ENCODE data around the gene KHDRBS1. TPM values are rescaled to one million over a fixed set of nuclear protein-coding genes. Genes with fewer than 3 reads are reported as not detected.

Gene KHDRBS1
- total and polyA plus RNA-seq, 7 donors, result 58.0 to 83.7 (median 72.0) TPM

DNA sequence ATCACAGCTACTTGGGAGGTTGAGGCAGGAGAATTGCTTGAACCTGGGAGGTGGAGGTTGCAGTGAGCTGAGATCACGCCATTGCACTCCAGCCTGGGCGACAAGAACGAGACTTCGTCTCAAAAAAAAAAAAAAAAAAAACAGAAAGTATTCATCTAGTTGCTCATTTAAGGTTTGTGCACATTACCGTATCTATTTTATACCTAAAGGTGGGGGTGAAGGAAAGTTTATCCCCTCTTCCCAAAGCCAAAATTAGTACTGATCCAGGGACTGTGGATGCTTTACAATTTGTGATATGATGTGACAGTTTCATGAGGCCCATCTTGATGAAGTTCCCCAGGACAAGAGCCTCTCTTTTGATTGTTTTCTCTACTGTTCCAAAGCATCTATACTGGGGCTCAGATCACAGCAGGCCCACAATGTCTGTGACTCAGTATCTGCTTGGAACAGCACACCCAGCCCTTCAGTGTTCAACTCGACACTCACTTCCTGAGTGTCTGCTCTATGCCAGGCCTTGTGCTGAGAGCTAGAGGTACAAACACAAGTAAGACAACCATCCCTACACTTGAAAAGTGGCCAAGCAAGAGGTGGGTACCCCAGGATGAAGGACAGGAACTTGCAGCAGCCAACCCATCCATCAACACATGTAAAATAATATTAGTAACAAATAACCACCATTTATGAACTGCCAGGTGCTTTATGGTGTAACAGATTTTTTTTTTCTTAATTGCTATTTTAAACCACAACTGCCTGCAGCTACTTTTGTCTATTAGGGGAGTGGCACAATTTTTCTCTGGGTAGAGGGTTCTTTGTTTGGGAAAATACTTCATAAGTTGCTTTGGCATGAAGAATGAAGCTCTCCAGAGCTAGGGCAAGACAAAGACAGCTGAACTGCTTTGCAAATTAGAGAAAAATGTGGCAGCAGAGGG is 29.0 kb upstream of the KHDRBS1 start:
- no peak for DNase-seq
- peak overlapping the region; percentile 55 to 77 (median 64) for H3K27ac ChIP-seq
- peaks cover 0 to 18% (median 12%) of the 10 kb centered on the region in 4 donors for H3K4me1 ChIP-seq
- no peaks in the 10 kb centered on the region for H3K9me3 ChIP-seq
- intact Hi-C loops (cut with DNase I), result loop anchor here (5.0 kb wide), 1 partner anchor 78 kb away; no protein-coding TSS in a partner anchor
- H3K36me3 ChIP-seq, result no peaks in the 10 kb centered on the region
- peak overlapping the region in 1 of 4 donors; percentile 0 for H3K4me3 ChIP-seq
- TF ChIP-seq, protein P1, sequence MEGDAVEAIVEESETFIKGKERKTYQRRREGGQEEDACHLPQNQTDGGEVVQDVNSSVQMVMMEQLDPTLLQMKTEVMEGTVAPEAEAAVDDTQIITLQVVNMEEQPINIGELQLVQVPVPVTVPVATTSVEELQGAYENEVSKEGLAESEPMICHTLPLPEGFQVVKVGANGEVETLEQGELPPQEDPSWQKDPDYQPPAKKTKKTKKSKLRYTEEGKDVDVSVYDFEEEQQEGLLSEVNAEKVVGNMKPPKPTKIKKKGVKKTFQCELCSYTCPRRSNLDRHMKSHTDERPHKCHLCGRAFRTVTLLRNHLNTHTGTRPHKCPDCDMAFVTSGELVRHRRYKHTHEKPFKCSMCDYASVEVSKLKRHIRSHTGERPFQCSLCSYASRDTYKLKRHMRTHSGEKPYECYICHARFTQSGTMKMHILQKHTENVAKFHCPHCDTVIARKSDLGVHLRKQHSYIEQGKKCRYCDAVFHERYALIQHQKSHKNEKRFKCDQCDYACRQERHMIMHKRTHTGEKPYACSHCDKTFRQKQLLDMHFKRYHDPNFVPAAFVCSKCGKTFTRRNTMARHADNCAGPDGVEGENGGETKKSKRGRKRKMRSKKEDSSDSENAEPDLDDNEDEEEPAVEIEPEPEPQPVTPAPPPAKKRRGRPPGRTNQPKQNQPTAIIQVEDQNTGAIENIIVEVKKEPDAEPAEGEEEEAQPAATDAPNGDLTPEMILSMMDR (IDR thresholded peaks at IDR 0.05), result no peak
- TF ChIP-seq POLR2AphosphoS5 (IDR thresholded peaks at IDR 0.05) (no peak), EP300 (IDR thresholded peaks at IDR 0.05) (no peak), POLR2A (IDR thresholded peaks at IDR 0.05) (no peak)
- H3K27me3 ChIP-seq, result no peaks in the 10 kb centered on the region
- 85 to 91% methylated on average over 6 of the region's 6 CpGs for WGBS, 2 donors

DNA sequence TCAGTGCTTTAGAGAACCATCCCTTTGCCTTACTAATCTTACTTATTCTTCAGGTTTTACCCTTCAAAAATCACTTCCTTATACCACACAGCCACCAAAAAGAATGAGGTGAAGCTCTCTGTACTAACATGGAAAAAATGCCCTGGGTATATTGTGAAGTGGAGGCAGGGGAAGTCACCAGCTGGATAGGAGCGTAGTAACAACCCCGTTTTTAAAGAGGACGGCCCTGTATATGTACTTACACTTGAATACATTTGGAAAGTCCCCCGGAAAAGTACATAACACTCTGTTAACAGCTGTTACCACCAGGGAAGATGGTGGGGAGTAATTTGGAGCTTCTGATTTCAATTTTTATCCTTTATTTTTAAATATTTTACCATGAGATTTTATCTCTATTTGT is 28.2 kb upstream of the KHDRBS1 start:
- Histone ChIP-seq H3K27ac (peak overlapping the region; percentile 55 to 77 (median 64)), H3K9me3 (no peaks in the 10 kb centered on the region), H3K4me3 (peak overlapping the region in 1 of 4 donors; percentile 0), H3K27me3 (no peaks in the 10 kb centered on the region), H3K4me1 (peaks cover 0 to 18% (median 12%) of the 10 kb centered on the region in 4 donors), H3K36me3 (no peaks in the 10 kb centered on the region)
- no peak for DNase-seq
- intact Hi-C loops (cut with DNase I), result no loop called here
- TF ChIP-seq POLR2AphosphoS5 (IDR thresholded peaks at IDR 0.05) (no peak), EP300 (IDR thresholded peaks at IDR 0.05) (no peak), POLR2A (IDR thresholded peaks at IDR 0.05) (no peak)
- TF ChIP-seq, protein P1 (IDR thresholded peaks at IDR 0.05), result no peak
- 17 to 22% methylated on average over 4 of the region's 4 CpGs for WGBS, 2 donors

DNA sequence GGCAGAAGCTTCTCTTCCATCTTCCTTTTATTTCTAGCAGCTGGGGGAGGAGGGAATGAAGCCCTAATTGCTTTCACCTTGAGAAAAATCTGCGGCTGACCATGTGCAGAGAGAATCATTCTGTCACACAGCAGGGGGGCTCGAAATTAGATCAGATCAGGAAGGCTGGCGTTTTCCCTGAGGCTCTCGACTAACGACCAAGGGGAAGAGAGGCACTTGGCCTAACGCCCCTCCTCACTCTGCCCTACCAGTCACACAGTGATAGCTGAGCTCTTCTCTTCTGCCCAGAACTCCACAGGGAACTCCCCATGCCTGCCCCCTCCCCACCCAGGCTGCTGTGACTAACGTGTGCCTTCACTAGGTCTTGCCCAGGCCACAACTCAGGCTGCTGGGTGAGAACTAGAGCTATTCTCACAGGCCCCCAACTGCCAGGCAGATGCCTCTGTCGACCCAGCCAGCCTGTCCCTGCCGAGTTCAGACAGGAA is 26.5 kb upstream of the KHDRBS1 start:
- no peak for DNase-seq
- H3K27me3 ChIP-seq, result no peaks in the 10 kb centered on the region
- 82 to 83% methylated on average over 9 of the region's 9 CpGs for WGBS, 2 donors
- intact Hi-C loops (cut with DNase I), result no loop called here
- TF ChIP-seq EP300 (IDR thresholded peaks at IDR 0.05) (no peak), POLR2AphosphoS5 (IDR thresholded peaks at IDR 0.05) (no peak), POLR2A (IDR thresholded peaks at IDR 0.05) (no peak)
- TF ChIP-seq, protein P1 (IDR thresholded peaks at IDR 0.05), result no peak
- no peaks in the 10 kb centered on the region for H3K9me3 ChIP-seq
- no peak overlapping the region for H3K27ac ChIP-seq
- H3K4me3 ChIP-seq, result no peak overlapping the region
- H3K4me1 ChIP-seq, result peaks cover 0 to 18% (median 12%) of the 10 kb centered on the region in 4 donors
- no peaks in the 10 kb centered on the region for H3K36me3 ChIP-seq

DNA sequence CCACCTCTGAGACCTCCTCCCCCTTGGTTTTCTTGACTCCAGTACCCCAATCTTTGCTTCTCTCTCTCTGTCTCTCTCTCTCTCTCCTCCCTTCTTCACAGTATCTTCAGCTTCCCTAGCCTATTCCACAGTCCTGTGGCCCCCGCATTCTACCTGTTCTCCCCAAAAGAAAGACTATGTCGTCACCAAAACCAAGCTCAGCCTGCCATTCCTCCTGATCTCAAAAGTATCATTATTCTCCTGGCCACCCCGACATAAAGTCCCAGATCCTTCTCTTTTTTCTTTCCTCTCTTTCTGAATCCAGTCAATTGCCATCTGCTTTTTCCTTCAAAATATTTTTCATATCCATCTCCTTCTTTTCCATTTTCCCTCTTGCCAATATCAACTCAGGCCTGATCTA is 23.7 kb upstream of the KHDRBS1 start:
- TF ChIP-seq POLR2A (IDR thresholded peaks at IDR 0.05), result no peak
- TF ChIP-seq, protein P1 (IDR thresholded peaks at IDR 0.05), result no peak
- no peak for TF ChIP-seq POLR2AphosphoS5 (IDR thresholded peaks at IDR 0.05)
- no peak for TF ChIP-seq EP300 (IDR thresholded peaks at IDR 0.05)
- WGBS, 2 donors, result 97% methylated on average over 3 of the region's 3 CpGs
- intact Hi-C loops (cut with DNase I), result no loop called here

More for the DNA sequence above, 23.7 kb upstream of the KHDRBS1 start:
- no peak for DNase-seq
- no peak overlapping the region for H3K27ac ChIP-seq
- peaks cover 0 to 7% (median 5%) of the 10 kb centered on the region in 4 donors for H3K4me1 ChIP-seq
- H3K27me3 ChIP-seq, result no peaks in the 10 kb centered on the region
- no peaks in the 10 kb centered on the region for H3K36me3 ChIP-seq
- H3K4me3 ChIP-seq, result no peak overlapping the region
- no peaks in the 10 kb centered on the region for H3K9me3 ChIP-seq

Data from sigmoid colon (tissue), 7 donors.